Testis (tissue), 2 donors: ENCODE data around the gene ESRRB.

Source experiments
- CTCF ChIP-seq, 3 experiments: fragments of 450-650 bp in 2 of 3; fragments of 200-600 bp in 1 of 3; sonication (generic) in 1 of 3; IDR thresholded peaks; one replicate each; pipeline ENCODE4 v1.5.1; 2016 to 2019; ENCODE audit warnings: antibody characterized with exemption in 3 of 3, mild to moderate bottlenecking in 2 of 3, moderate library complexity in 1 of 3
- POLR2A ChIP-seq: fragments of 450-650 bp; IDR thresholded peaks from one replicate; pipeline ENCODE4 v1.6.1; 2017; ENCODE audit warnings: antibody characterized with exemption, mild to moderate bottlenecking, moderate library complexity

- TF ChIP-seq POLR2A (no peak), CTCF (IDR thresholded peaks at IDR 0.05) (no peak)
Observed at GRCh38 chr14:76516884-76517283, 140.9 kb downstream of the ESRRB start.
